Smooth muscle cell (in vitro differentiated cells): ENCODE results near the gene KAT7. TPM values are rescaled to one million over a fixed set of nuclear protein-coding genes. Genes with fewer than 3 reads are reported as not detected.

Experiments
- DNase-seq: peaks from one replicate; lab custom pipeline; 2025; ENCODE audit not compliant: unreplicated experiment; lab: John Stamatoyannopoulos, UW
- H2AFZ ChIP-seq: fragments of 200-600 bp; sonication (generic); 2 replicates; pipeline ENCODE4 v1.6.0; 2016; ENCODE audit warnings: antibody characterized with exemption, low read depth, mild to moderate bottlenecking
- H3F3A ChIP-seq: fragments of 200-600 bp; sonication (generic); 2 replicates; pipeline ENCODE4 v1.6.0; 2017; ENCODE audit warnings: antibody characterized with exemption, low read depth
- H3K27ac ChIP-seq: fragments of 200-600 bp; sonication (generic); 2 replicates; pipeline ENCODE4 v1.5.1; 2016; ENCODE audit warnings: low read depth, mild to moderate bottlenecking
- H3K27me3 ChIP-seq: fragments of 200-600 bp; sonication (generic); 2 replicates; pipeline ENCODE4 v1.6.1; 2016; ENCODE audit warnings: low read depth, mild to moderate bottlenecking
- H3K36me3 ChIP-seq: fragments of 200-600 bp; sonication (generic); 2 replicates; pipeline ENCODE4 v1.5.1; 2016; ENCODE audit warnings: low read depth
- H3K4me1 ChIP-seq: fragments of 200-600 bp; sonication (generic); 2 replicates; pipeline ENCODE4 v1.5.1; 2016; ENCODE audit warnings: low read depth
- H3K4me2 ChIP-seq: fragments of 200-600 bp; sonication (generic); 2 replicates; pipeline ENCODE4 v1.6.0; 2016; ENCODE audit warnings: mild to moderate bottlenecking
- H3K4me3 ChIP-seq: fragments of 200-600 bp; sonication (generic); 2 replicates; pipeline ENCODE4 v1.5.1; 2016; ENCODE audit warnings: mild to moderate bottlenecking
- H3K79me2 ChIP-seq: fragments of 200-600 bp; sonication (generic); 2 replicates; pipeline ENCODE4 v1.6.0; 2016; ENCODE audit warnings: low read depth, mild to moderate bottlenecking
- H3K9ac ChIP-seq: fragments of 200-600 bp; sonication (generic); 2 replicates; pipeline ENCODE4 v1.6.0; 2016; ENCODE audit warnings: low read depth
- H3K9me3 ChIP-seq: fragments of 200-600 bp; sonication (generic); replicated peaks from 2 replicates; pipeline ENCODE4 v1.5.1; 2016; ENCODE audit warnings: low read depth
- H4K20me1 ChIP-seq: fragments of 200-600 bp; sonication (generic); 2 replicates; pipeline ENCODE4 v1.6.0; 2016; ENCODE audit warnings: low read depth
- WGBS: methylation state at CpG from one replicate; pipeline ENCODE4 v1.1.7; 2016; ENCODE audit warnings: low lambda C conversion rate; 5-methylcytosine and 5-hydroxymethylcytosine counted together
- polyA plus RNA-seq: library from polyadenylated mRNA; unstranded; fragments of >200 nt; fragmentation: Nextera tagmentation; extraction: Ambion mirVana; gene quantifications from 2 replicates; pipeline ENCODE4 v1.2.1, GENCODE V29; 2016
- total RNA-seq: library from RNA; depleted of rRNA; stranded (reverse); fragments of >200 nt; gene quantifications from 2 replicates; pipeline ENCODE4 v1.2.3, GENCODE V29; 2014
- TF ChIP-seq, protein P1 (sequence below): fragments of 200-600 bp; sonication (generic); IDR thresholded peaks from 2 replicates; pipeline ENCODE4 v1.5.1; 2017; ENCODE audit warnings: borderline replicate concordance, mild to moderate bottlenecking, antibody characterized with exemption; ENCODE audit not compliant: insufficient read depth, poor library complexity, severe bottlenecking

Gene KAT7
- total and polyA plus RNA-seq, 2 experiments from 2014 or later: 21.7 to 32.0 TPM

GRCh38 chr17:49779156-49779738, 9.2 kb upstream of the KAT7 start:
- Histone ChIP-seq H3K36me3 (no peaks in the 10 kb centered on the region), H3K9ac (no peak overlapping the region), H3F3A (no peaks in the 10 kb centered on the region), H3K79me2 (no peaks in the 10 kb centered on the region), H3K4me3 (no peak overlapping the region), H2AFZ (no peak overlapping the region), H3K9me3 (no peaks in the 10 kb centered on the region), H3K4me1 (peaks cover 9% of the 10 kb centered on the region), H3K27ac (no peak overlapping the region), H4K20me1 (no peaks in the 10 kb centered on the region), H3K27me3 (no peaks in the 10 kb centered on the region), H3K4me2 (no peak overlapping the region)
- WGBS: 82% methylated on average over 2 of the region's 2 CpGs
- DNase-seq: no peak
- TF ChIP-seq, protein P1, sequence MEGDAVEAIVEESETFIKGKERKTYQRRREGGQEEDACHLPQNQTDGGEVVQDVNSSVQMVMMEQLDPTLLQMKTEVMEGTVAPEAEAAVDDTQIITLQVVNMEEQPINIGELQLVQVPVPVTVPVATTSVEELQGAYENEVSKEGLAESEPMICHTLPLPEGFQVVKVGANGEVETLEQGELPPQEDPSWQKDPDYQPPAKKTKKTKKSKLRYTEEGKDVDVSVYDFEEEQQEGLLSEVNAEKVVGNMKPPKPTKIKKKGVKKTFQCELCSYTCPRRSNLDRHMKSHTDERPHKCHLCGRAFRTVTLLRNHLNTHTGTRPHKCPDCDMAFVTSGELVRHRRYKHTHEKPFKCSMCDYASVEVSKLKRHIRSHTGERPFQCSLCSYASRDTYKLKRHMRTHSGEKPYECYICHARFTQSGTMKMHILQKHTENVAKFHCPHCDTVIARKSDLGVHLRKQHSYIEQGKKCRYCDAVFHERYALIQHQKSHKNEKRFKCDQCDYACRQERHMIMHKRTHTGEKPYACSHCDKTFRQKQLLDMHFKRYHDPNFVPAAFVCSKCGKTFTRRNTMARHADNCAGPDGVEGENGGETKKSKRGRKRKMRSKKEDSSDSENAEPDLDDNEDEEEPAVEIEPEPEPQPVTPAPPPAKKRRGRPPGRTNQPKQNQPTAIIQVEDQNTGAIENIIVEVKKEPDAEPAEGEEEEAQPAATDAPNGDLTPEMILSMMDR: no peak

GRCh38 chr17:49779739-49780231, 8.7 kb upstream of the KAT7 start:
- Histone ChIP-seq H3F3A (no peaks in the 10 kb centered on the region), H3K4me2 (no peak overlapping the region), H3K79me2 (no peaks in the 10 kb centered on the region), H3K4me1 (peaks cover 9% of the 10 kb centered on the region), H2AFZ (no peak overlapping the region), H3K27me3 (no peaks in the 10 kb centered on the region), H3K4me3 (no peak overlapping the region), H3K9me3 (no peaks in the 10 kb centered on the region), H4K20me1 (no peaks in the 10 kb centered on the region), H3K36me3 (no peaks in the 10 kb centered on the region), H3K27ac (no peak overlapping the region), H3K9ac (no peak overlapping the region)
- WGBS: 12% methylated on average over 2 of the region's 2 CpGs
- DNase-seq: no peak
- TF ChIP-seq, protein P1: peak; percentile 48

GRCh38 chr17:49783071-49783715, 5.3 kb upstream of the KAT7 start:
- no peak overlapping the region for H3K4me2 ChIP-seq
- peaks cover 6% of the 10 kb centered on the region for H3K4me1 ChIP-seq
- no peaks in the 10 kb centered on the region for H4K20me1 ChIP-seq
- 83% methylated on average over 3 of the region's 3 CpGs for WGBS
- no peak overlapping the region for H3K4me3 ChIP-seq
- H3K27ac ChIP-seq: no peak overlapping the region
- H3F3A ChIP-seq: no peaks in the 10 kb centered on the region
- no peaks in the 10 kb centered on the region for H3K9me3 ChIP-seq
- H3K36me3 ChIP-seq: no peaks in the 10 kb centered on the region
- DNase-seq: no peak
- no peaks in the 10 kb centered on the region for H3K27me3 ChIP-seq
- no peak overlapping the region for H3K9ac ChIP-seq
- no peaks in the 10 kb centered on the region for H3K79me2 ChIP-seq
- H2AFZ ChIP-seq: no peak overlapping the region
- TF ChIP-seq, protein P1: no peak

DNA sequence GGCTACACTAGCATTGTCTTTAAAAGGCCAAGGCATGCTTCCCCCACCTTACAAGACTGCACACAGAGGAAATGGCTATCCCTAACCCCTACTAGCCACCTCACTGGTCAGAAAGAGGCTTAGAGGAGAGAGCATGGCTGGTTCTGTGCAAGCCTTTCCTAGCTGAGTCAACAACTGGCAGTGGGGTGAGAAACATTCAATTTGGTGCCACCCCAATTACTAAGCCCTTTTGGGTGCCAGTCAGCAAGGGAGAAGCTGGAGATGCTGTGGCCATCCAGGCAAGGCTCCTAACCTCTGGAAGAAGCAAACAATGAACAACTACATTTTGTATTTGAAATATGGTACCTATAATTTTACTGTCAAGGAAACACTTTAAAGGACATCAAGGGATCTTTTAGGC, 4.7 kb upstream of the KAT7 start:
- no peak for DNase-seq
- H3K27ac ChIP-seq: no peak overlapping the region
- no peaks in the 10 kb centered on the region for H3K79me2 ChIP-seq
- H3K9me3 ChIP-seq: no peaks in the 10 kb centered on the region
- H3K4me2 ChIP-seq: no peak overlapping the region
- H3K4me1 ChIP-seq: peaks cover 6% of the 10 kb centered on the region
- TF ChIP-seq, protein P1: no peak
- H3K9ac ChIP-seq: no peak overlapping the region
- no peak overlapping the region for H2AFZ ChIP-seq
- H3K27me3 ChIP-seq: no peaks in the 10 kb centered on the region
- H4K20me1 ChIP-seq: no peaks in the 10 kb centered on the region
- no peaks in the 10 kb centered on the region for H3K36me3 ChIP-seq
- no peak overlapping the region for H3K4me3 ChIP-seq
- H3F3A ChIP-seq: no peaks in the 10 kb centered on the region
